A673 (cell line): ENCODE measurements around the gene STARD3. TPM values are rescaled to one million over a fixed set of nuclear protein-coding genes. Genes with fewer than 3 reads are reported as not detected.

Source experiments
- BruUV-seq: library from RNA; stranded (reverse); fragments of 400-500 nt; replicated peaks from 2 replicates; lab custom pipeline; 2021; lab: Mats Ljungman, UMichigan
- CTCF ChIA-PET: fragments of 300-600 bp; sonication (Branson Sonifier 250); formaldehyde crosslinking; loops from one replicate; lab custom pipeline; 2022; ENCODE audit warnings: antibody characterized with exemption; lab: Charles Lee
- POLR2A ChIA-PET: fragments of 300-600 bp; sonication (Branson Sonifier 250); formaldehyde crosslinking; loops from one replicate; lab custom pipeline; 2022; ENCODE audit warnings: antibody characterized with exemption; ENCODE audit not compliant: low non-redundant PET; lab: Charles Lee
- DNase-seq: peaks from one replicate; pipeline ENCODE4 v3.0.0-alpha.2; 2015; ENCODE audit warnings: low spot score
- H3K27ac ChIP-seq: fragments of 200-600 bp; sonication (generic); 2 replicates; pipeline ENCODE4 v1.5.1; 2016; ENCODE audit warnings: mixed run types, low read depth, mild to moderate bottlenecking, mixed read lengths, antibody characterized with exemption, low read length; ENCODE audit not compliant: poor library complexity, severe bottlenecking
- H3K27me3 ChIP-seq: fragments of 200-600 bp; sonication (generic); replicated peaks from 2 replicates; pipeline ENCODE4 v1.6.1; 2017; ENCODE audit warnings: mixed run types, low read depth, mild to moderate bottlenecking, mixed read lengths, antibody characterized with exemption, low read length; ENCODE audit not compliant: insufficient read depth, poor library complexity
- H3K36me3 ChIP-seq: fragments of 200-600 bp; sonication (generic); 2 replicates; pipeline ENCODE4 v1.6.1; 2016; ENCODE audit warnings: mixed run types, mild to moderate bottlenecking, mixed read lengths, antibody characterized with exemption, low read length; ENCODE audit not compliant: insufficient read depth, poor library complexity, severe bottlenecking
- H3K4me1 ChIP-seq: fragments of 200-600 bp; sonication (generic); 2 replicates; pipeline ENCODE4 v1.6.1; 2017; ENCODE audit warnings: mixed run types, mild to moderate bottlenecking, mixed read lengths, antibody characterized with exemption, low read length; ENCODE audit not compliant: insufficient read depth, poor library complexity, severe bottlenecking
- H3K4me3 ChIP-seq: fragments of 200-600 bp; sonication (generic); 2 replicates; pipeline ENCODE4 v1.5.1; 2016; ENCODE audit warnings: low read depth, mixed run types, mild to moderate bottlenecking, mixed read lengths, low read length; ENCODE audit not compliant: poor library complexity, severe bottlenecking
- H3K9me3 ChIP-seq: fragments of 200-600 bp; sonication (generic); 2 replicates; pipeline ENCODE4 v1.6.1; 2016; ENCODE audit warnings: mixed run types, low read depth, mild to moderate bottlenecking, mixed read lengths, antibody characterized with exemption, low read length; ENCODE audit not compliant: poor library complexity, severe bottlenecking
- EZH2 ChIP-seq: fragments of 200-600 bp; sonication (generic); IDR thresholded peaks from 2 replicates; pipeline ENCODE4 v1.6.1; 2017; ENCODE audit warnings: borderline replicate concordance, low read depth, mild to moderate bottlenecking, mixed read lengths, antibody characterized with exemption, low read length; ENCODE audit not compliant: poor library complexity, severe bottlenecking
- intact Hi-C: fragments of 100-400 bp; cut with micrococcal nuclease; formaldehyde crosslinking; loops from one replicate; pipeline ENCODE4 v1.10.0; 2022; ENCODE audit not compliant: unreplicated experiment
- total RNA-seq: library from RNA; stranded (reverse); gene quantifications from 2 replicates; pipeline ENCODE4 v1.2.3, GENCODE V29; 2021
- TF ChIP-seq, protein P1 (sequence below): fragments of 300-800, 200-600 bp; sonication (generic); conservative IDR thresholded peaks from 2 replicates; pipeline ENCODE4 v1.5.1; 2017; ENCODE audit warnings: low read depth, mild to moderate bottlenecking, antibody characterized with exemption, low read length, moderate library complexity, mixed read lengths

STARD3 gene
- total RNA-seq, 1 experiment from 2014 or later, result 21.3 TPM

DNA sequence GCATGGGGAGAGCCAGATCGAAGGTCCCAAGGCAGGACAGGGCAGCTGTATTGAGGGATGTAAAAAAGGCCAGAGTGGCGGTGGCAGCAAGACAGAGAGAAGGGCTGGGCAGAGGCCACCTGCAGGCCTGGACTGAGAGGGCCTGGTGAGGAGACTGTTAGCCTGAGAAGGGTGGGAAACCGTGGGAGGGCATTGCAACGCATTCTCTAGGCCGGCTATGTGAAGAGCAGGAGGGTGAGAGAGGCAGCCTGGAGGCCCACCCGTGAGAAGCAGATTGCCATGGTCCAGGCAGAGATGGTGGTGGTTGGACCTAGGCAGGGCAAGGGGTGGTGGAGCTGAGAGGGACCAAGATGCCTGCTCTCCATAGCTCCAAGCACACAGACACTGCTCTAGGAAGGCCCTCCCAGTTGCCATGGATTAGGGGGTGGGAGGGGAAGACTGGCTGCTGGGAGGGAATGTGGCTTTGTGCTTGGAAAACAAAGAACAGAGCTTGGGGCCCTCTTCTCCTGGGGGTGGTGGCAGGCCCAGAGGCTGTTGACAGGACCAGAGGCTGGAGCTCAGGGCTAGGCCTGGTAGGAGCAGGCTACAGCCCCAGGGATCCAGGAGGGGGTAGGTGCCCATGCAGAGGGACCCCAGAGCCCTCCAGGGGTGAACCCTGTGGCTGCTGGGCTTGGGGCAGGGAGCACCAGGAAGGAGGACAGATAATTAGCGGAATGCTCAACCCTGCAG, 15.8 kb downstream of the STARD3 start:
- TF ChIP-seq, protein P1, sequence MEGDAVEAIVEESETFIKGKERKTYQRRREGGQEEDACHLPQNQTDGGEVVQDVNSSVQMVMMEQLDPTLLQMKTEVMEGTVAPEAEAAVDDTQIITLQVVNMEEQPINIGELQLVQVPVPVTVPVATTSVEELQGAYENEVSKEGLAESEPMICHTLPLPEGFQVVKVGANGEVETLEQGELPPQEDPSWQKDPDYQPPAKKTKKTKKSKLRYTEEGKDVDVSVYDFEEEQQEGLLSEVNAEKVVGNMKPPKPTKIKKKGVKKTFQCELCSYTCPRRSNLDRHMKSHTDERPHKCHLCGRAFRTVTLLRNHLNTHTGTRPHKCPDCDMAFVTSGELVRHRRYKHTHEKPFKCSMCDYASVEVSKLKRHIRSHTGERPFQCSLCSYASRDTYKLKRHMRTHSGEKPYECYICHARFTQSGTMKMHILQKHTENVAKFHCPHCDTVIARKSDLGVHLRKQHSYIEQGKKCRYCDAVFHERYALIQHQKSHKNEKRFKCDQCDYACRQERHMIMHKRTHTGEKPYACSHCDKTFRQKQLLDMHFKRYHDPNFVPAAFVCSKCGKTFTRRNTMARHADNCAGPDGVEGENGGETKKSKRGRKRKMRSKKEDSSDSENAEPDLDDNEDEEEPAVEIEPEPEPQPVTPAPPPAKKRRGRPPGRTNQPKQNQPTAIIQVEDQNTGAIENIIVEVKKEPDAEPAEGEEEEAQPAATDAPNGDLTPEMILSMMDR, result no peak
- TF ChIP-seq EZH2, result no peak
- Histone ChIP-seq H3K9me3 (no peaks in the 10 kb centered on the region), H3K4me1 (no peaks in the 10 kb centered on the region), H3K36me3 (no peaks in the 10 kb centered on the region), H3K27ac (no peak overlapping the region), H3K27me3 (no peaks in the 10 kb centered on the region), H3K4me3 (no peak overlapping the region)
- DNase-seq, result no peak
- BruUV-seq, result no TSS peak
- ChIA-PET POLR2A (no interaction called here), CTCF (interaction anchor here (1.4 to 1.6 kb wide), 2 partner anchors 15 to 31 kb away, joined by 4 to 5 read pairs; partner anchors contain the start of gene STARD3)
- intact Hi-C loops, result no loop called here

DNA sequence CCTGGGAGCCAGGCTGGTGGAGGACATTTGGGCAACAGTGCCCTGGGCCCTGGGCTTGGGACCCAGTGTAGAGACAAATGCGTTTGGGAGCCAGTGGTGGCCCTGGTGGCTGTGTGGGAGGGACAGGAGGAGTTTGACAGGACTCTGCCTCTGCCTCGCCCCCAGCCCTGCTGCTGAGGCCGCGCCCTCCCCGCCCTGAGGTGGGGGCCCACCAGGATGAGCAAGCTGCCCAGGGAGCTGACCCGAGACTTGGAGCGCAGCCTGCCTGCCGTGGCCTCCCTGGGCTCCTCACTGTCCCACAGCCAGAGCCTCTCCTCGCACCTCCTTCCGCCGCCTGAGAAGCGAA, 16.3 kb downstream of the STARD3 start:
- no TSS peak for BruUV-seq
- TF ChIP-seq, protein P1, result no peak
- no peak for TF ChIP-seq EZH2
- H3K36me3 ChIP-seq, result no peaks in the 10 kb centered on the region
- no peaks in the 10 kb centered on the region for H3K4me1 ChIP-seq
- no peak overlapping the region for H3K4me3 ChIP-seq
- POLR2A ChIA-PET, result no interaction called here
- no peak for DNase-seq
- CTCF ChIA-PET, result interaction anchor here (1.0 to 1.6 kb wide), 4 partner anchors 16 to 49 kb away, joined by 3 to 5 read pairs (median 4); partner anchors contain the start of gene STARD3
- H3K27ac ChIP-seq, result no peak overlapping the region
- H3K9me3 ChIP-seq, result no peaks in the 10 kb centered on the region
- H3K27me3 ChIP-seq, result no peaks in the 10 kb centered on the region
- intact Hi-C loops, result no loop called here

DNA sequence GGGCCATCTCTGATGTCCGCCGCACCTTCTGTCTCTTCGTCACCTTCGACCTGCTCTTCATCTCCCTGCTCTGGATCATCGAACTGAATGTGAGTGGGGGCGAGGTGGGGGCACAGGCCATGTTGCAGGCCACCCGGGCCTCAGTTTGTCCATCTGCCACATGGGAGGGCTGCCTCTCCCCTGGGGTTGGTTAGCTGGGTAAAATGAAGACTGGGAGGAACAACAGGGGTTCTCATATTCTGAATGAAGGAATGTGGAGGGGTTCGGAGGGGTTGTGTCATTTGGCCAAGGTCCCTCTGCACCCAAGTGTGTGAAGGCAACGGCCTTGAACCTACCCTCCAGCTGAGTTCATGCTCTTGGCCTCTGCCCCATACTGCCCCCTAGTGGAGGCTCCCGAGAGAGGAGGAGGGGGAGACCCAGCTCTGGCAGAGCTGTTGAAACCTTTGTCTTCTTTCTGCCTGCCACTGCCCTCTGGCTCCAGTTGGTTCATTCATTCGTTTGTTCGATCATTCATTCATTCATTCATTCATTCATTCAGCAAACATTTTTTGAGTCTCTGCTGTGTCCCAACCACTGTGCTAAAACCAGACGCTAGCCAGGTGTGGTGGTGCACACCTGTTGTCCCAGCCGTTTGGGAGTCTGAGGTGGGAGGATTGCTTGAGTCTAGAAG, 16.9 kb downstream of the STARD3 start:
- intact Hi-C loops, result no loop called here
- no peaks in the 10 kb centered on the region for H3K27me3 ChIP-seq
- ChIA-PET CTCF (interaction anchor here (0.6 to 1.6 kb wide), 5 partner anchors 9 to 48 kb away, joined by 3 to 5 read pairs (median 4); partner anchors contain the start of gene STARD3), POLR2A (no interaction called here)
- H3K27ac ChIP-seq, result no peak overlapping the region
- no peaks in the 10 kb centered on the region for H3K9me3 ChIP-seq
- no peak overlapping the region for H3K4me3 ChIP-seq
- DNase-seq, result peak; percentile 55
- no peaks in the 10 kb centered on the region for H3K36me3 ChIP-seq
- BruUV-seq, result no TSS peak
- H3K4me1 ChIP-seq, result no peaks in the 10 kb centered on the region
- no peak for TF ChIP-seq EZH2
- TF ChIP-seq, protein P1, result peak; percentile 71
